Measurements from ENCODE around the gene DEFB132.

The DEFB132 gene

GRCh38 chr20:297098-297924, 39.8 kb downstream of the DEFB132 start, which contains the start of gene ZCCHC3:
ZCCHC3 (plus strand) TSS chr20:297570; CDS start chr20:297587, 17 bp downstream.
- DNase-seq, result peak in 53 of 56 donors; percentile 23 to 90 (median 75)

DNA sequence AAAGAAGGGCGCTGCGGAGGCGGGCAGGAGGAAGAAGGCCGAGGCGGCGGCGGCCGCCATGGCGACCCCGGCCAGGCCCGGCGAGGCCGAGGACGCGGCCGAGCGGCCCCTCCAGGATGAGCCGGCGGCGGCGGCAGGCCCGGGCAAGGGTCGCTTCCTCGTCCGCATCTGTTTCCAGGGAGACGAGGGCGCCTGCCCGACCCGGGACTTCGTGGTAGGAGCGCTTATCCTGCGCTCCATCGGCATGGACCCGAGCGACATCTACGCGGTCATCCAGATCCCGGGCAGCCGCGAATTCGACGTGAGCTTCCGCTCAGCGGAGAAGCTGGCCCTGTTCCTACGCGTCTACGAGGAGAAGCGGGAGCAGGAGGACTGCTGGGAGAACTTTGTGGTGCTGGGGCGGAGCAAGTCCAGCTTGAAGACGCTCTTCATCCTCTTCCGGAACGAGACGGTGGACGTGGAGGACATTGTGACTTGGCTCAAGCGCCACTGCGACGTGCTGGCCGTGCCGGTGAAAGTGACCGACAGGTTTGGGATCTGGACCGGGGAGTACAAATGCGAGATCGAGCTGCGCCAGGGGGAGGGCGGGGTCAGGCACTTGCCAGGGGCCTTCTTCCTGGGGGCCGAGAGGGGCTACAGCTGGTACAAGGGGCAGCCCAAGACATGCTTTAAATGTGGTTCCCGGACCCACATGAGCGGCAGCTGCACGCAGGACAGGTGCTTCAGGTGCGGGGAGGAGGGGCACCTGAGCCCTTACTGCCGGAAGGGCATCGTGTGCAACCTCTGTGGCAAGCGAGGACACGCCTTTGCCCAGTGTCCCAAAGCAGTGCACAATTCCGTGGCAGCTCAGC, 40.6 kb downstream of the DEFB132 start:
- peak in 48 of 56 donors; percentile 3 to 69 (median 36) for DNase-seq

DNA sequence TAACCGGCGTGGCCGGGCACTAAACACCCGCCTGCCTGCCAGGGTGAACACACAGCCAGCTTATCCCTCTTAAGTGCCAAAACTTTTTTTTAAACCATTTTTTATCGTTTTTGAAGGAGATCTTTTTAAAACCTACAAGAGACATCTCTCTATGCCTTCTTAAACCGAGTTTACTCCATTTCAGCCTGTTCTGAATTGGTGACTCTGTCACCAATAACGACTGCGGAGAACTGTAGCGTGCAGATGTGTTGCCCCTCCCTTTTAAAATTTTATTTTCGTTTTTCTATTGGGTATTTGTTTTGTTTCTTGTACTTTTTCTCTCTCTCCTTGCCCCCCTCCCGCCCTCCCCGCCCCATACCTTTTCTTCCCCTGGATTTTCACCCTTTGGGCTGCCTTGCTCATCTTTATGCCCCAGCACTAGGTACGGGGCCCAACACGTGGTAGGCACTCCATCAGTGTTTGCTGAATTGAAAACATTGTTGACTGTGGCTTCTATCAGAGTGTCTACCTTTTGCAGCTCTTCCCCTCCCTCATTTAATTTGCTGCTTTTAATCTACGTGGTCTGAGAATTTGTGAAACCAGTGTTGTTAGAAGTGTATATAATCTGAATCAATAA, 41.4 kb downstream of the DEFB132 start:
- DNase-seq, result peak in 1 of 56 donors; percentile 2

DNA sequence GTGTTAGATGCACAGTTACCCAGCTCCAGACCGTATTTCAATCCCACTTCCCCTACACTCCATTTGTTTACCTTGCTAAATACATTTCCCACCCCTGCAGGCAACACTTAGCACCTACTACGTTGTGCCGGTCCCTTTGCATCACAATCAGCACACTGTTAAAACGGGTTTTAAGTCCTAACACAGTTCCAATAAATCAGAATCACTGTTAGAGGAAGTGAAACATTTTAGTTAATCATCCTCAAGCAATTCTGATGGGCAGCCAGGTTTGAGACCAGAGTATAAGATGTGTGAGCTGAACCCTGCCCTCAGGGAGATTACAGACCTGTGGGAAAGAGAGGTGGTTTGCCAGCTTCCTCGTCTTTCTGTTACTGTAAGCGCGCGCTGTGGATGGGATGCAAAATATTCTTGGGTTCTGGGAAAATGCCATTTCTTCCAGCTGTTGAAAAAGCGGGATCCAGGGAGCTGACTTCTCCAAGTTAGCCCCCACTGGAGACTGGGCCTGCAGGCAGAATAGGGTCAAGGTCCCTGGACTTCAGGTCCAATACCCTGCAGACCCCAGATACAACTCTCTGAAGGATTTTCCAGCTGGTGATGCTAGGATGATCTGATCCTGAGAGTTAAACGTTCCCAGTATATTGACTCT, 42.9 kb downstream of the DEFB132 start:
- no peak for DNase-seq

DNA sequence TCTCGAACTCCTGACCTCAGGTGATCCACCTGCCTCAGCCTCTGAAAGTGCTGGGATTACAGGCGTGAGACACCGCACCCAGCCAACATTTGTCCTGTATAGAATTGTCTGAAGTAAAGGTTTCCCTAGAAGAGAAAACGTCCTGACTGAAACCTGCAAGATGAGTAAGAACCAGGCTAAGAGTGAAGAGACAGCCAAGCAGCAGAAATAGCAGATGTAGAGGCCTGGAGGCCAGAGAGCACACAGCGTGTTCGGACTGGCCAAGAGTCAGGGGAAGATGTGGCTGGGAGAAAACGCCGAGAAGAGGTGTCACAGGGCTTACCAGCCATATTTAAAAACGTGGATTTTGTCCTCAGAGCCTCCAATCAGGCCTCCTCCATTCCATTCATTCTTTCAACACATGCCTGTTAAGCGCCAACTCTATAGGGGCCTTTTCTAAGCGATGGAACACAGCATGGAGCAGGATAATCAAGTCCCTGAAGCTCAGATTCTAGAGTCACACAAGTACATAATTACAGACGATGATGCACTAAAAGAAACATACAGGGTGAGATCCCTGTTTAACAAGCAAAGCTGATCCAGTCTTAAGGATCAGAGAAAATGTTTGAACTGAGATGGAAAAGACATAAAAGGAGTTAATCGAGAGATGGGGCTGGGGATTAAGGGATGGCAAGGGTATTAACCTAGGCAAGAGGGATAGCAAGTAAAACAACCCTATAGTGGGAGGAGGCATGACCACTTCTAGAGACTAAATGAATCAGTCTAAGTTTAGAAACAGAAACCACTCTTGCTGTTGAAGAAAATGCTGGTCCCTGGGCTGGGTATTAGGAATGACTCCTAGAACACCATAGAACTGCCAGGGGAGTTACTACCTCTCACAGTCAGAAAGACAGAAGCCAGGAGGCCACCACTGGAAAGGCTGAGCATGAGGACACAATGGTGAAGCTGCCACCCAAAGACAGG, 44.6 kb downstream of the DEFB132 start:
- no peak for DNase-seq

DNA sequence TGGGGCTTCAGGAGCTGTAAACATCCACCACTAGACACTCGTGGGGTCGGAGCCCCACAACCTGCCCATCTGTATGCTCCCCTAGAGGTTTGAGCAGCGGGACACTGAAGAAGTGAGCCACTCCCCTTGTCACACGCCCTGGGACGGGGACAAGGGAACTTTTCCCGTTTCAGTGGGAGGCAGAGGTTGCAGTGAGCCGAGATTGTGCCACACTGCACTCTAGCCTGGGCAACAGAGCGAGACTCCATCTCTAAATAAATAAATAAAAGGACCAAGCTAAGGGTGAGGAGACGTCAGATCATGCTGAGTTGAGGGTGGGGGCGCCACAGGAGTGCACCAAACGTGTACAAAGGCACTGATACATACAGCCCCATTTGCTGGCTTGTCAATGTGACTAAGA, 48.2 kb downstream of the DEFB132 start:
- DNase-seq, result no peak

DNA sequence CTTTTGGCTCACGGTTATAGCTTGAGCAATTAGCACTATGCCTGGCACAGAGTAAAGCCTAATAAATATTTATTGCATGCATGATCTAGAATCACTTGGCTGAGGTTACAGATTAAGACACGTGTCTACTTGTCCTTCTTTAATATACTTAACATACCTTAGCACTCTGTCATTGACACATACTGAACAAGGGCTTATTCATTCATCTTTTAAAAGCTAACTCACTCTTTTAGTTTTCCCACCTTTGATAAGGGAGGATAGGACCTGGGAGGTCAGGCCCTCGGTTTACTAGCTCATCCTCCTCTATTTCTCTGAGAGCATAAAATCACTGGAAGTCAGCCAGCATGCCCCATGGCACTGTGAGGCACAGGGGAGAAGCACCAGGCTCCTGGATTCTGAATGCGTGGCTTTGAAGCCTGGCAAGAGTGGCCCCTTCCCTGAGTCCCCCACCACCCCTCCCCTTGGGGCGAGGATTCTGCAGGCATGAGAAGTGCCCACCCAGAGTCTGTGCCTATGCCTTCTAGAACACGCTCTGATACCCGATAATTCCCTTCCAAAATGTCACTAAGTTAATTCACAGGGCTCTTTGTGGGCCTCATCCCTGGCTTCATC, 51.0 kb downstream of the DEFB132 start:
- no peak for DNase-seq

DNA sequence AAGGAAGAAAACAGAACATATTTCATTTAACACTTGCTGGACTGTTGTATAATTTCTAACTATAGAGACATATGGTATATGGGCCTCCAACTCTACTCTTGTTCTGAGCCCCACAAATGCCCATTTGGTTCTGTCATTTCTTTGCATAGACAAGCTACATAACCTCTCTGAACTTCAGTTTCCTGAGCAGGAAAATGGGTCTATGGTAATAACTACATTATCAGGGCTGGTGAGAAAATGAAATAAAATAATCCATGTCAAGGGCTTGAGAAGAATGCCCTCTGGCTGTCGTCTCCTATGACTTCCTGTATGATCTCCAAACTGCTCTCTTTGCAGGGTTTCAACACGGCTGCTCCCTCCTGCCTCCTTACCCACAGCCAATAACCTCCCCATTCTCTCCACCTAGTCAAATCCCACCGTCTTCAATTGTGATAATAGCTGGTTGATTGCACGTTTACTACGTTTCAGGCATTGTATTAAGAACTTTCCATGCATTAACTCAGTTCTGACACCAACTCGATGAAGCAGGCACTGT, 51.8 kb downstream of the DEFB132 start:
- DNase-seq, result peak in 3 of 56 donors; percentile 21 to 76 (median 62)

DNA sequence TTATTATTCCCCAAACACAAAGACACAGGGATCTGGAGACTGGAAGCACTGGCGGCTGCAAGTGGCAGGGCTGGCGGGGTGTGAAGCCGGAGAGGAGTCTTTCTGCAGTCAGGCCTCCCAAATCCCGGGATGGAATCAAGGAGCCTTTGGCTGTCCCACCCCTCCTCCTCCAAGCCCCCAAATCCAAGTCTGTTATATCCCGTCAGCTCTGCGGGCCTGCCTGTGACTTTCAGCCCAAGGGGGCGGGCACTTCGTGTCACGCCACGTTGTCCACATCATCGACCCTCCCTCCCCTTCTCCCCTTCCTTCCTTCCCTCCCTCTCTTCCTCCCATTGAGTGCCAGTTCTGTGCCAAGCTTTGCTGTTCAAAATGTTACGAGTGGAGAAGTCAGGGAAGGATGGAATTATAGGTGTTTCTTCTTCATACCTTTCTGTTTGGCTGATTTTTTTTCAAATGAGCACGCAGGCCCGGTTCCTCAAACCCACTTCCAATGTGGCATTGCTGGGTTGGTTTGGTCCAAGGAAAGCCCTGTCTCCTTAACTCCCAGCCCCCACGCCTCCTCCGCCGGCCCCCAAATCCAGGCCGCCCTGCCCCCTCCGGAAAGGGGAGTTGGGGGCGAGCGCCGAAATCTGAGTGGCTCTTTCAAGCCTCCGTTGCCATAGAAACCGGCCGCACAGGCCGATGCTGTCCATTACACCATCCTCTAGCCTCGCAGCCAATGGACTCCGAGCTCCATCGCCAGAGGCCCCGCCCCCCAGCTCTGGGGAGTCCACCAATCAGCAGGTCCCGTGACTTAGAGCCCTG, 52.5 kb downstream of the DEFB132 start:
- DNase-seq, result peak; percentile 74 to 100 (median 98)

DNA sequence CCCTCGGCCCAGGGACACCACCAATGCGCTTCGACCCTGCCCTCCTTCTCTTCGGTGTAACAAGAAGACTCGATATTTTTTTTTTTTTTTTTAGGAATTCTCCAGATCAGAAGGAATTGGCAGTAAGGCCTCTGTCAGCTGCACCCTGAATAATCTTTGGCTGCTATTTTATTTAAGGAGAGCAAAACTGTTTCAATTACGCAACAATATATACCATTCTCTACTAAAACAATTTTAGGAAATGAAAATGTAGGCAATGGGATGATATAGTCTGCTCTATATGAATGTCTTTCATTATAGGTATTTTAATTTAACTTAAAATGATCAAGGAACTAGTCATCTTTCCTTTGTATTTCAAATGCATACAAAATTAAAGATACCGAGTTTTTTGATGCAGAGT, 53.1 kb downstream of the DEFB132 start:
- no peak for DNase-seq
